ENCODE results near the gene GPR162.

GPR162 gene

GRCh38 chr12:6787309-6787708 lies 34.3 kb upstream of the GPR162 start:
- DNase-seq: no peak

- DNase-seq: no peak
These were observed 32.4 kb upstream of the GPR162 start, which contains the start of gene CD4 for GRCh38 chr12:6788972-6789924. Gene CD4, plus strand, starts transcription at chr12:6789528. Its CDS starts 10,611 bp downstream, at chr12:6800139.

- no peak for DNase-seq
These were observed 31.0 kb upstream of the GPR162 start for GRCh38 chr12:6790496-6791150.

GRCh38 chr12:6791931-6792520 lies 29.6 kb upstream of the GPR162 start:
- no peak for DNase-seq

GRCh38 chr12:6792522-6793201 lies 29.0 kb upstream of the GPR162 start:
- DNase-seq: no peak

GRCh38 chr12:6795088-6795487 lies 26.5 kb upstream of the GPR162 start:
- no peak for DNase-seq

GRCh38 chr12:6796576-6796975 lies 25.0 kb upstream of the GPR162 start:
- DNase-seq: no peak

- no peak for DNase-seq
These were observed 22.5 kb upstream of the GPR162 start for GRCh38 chr12:6799147-6799546.

GRCh38 chr12:6807170-6807569 lies 14.5 kb upstream of the GPR162 start:
- no peak for DNase-seq

- DNase-seq: no peak
These were observed 12.6 kb upstream of the GPR162 start for GRCh38 chr12:6809056-6809455.

- no peak for DNase-seq
These were observed 10.9 kb upstream of the GPR162 start for GRCh38 chr12:6810758-6811157.

- DNase-seq: no peak
These were observed 8.3 kb upstream of the GPR162 start for GRCh38 chr12:6813363-6813762.

- no peak for DNase-seq
These were observed 5.0 kb upstream of the GPR162 start for GRCh38 chr12:6816598-6816997.

GRCh38 chr12:6817098-6817497 lies 4.5 kb upstream of the GPR162 start:
- DNase-seq: no peak

- DNase-seq: no peak
These were observed 3.9 kb upstream of the GPR162 start for GRCh38 chr12:6817662-6818157.

- no peak for DNase-seq
These were observed 3.4 kb upstream of the GPR162 start for GRCh38 chr12:6818222-6818621.

GRCh38 chr12:6818645-6819044 lies 3.0 kb upstream of the GPR162 start:
- no peak for DNase-seq

GRCh38 chr12:6819106-6820030 lies 2.3 kb upstream of the GPR162 start:
- no peak for DNase-seq

- DNase-seq: no peak
These were observed 1.5 kb upstream of the GPR162 start for GRCh38 chr12:6820166-6820565.

GRCh38 chr12:6822426-6823135 lies 960 bp downstream of the GPR162 start:
- no peak for DNase-seq

Data from NCI-H1930 (cell line).